LNCaP clone FGC (cell line): Measurements from ENCODE around the gene PPP1R2B.

Experiments used
- DNase-seq: peaks from one replicate; pipeline ENCODE4 v3.0.0-alpha.2; 2011; ENCODE audit warnings: low read depth
- H3K4me3 ChIP-seq: 2 replicates; pipeline ENCODE4 v1.5.1; 2011; ENCODE audit warnings: mild to moderate bottlenecking, low read depth, low read length, control low read depth
- CTCF ChIP-seq: IDR thresholded peaks from 2 replicates; pipeline ENCODE4 v1.5.1; 2012; ENCODE audit warnings: mild to moderate bottlenecking; ENCODE audit not compliant: control insufficient read depth, insufficient read depth; ENCODE audit errors: extremely low read depth

Gene PPP1R2B

DNA sequence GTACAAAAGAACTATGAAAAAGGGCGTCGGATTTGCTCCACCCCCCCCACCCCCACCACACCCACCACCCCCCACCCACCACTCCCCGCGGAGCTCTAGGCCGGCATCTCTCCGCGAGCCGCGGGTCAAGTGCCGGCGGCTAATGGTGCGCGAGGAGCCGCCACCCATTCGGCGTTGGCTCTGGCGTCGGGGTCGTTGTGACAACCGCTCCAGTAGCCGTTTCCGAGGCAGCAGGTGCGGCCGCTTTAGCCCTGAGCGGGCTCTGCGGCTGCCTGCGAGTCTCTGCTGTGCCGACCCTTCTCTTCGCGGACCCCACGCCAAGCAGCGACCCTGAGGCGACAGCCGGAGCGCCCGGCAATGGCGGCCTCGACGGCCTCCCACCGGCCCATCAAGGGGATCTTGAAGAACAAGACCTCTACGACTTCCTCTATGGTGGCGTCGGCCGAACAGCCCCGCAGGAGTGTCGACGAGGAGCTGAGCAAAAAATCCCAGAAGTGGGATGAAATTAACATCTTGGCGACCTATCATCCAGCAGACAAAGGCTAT, at the start of gene PPP1R2B:
Gene PPP1R2B (plus strand): TSS at position 90 of the 546 bp plus-strand sequence. CDS start 268 bp downstream, at position 358.
- no peak within 1 kb of the TSS for H3K4me3 ChIP-seq
- TF ChIP-seq CTCF, result no peak
- DNase-seq, result no peak

GRCh38 chr5:156800929-156801328, 49.2 kb upstream of the PPP1R2B start:
- no peak for DNase-seq
- TF ChIP-seq CTCF, result no peak
- no peak overlapping the region for H3K4me3 ChIP-seq

- DNase-seq, result no peak
- H3K4me3 ChIP-seq, result no peak overlapping the region
Observed at GRCh38 chr5:156802501-156802900, 47.6 kb upstream of the PPP1R2B start.

GRCh38 chr5:156803404-156803803, 46.7 kb upstream of the PPP1R2B start:
- TF ChIP-seq CTCF, result no peak
- DNase-seq, result no peak
- H3K4me3 ChIP-seq, result no peak overlapping the region

More at GRCh38 chr5:156802501-156802900, 47.6 kb upstream of the PPP1R2B start:
- TF ChIP-seq CTCF, result no peak

DNA sequence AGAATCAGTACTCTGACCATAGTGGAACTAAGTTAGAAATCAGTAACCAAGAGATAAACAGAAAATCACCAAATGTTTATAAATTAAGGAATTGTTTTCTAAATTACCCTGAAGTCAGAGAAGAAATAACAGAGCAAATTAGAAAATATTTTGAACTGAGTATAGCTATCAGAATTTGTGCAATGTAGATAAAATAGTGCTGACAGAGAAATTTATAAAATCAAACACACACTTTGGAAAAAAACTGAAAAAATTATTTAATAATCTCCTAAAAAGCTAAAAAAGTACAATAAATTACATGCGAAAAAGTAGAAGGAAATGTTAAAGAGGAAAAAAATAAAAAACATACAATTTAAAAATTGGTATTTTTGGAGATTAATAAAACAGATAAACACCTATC, 37.1 kb upstream of the PPP1R2B start:
- no peak overlapping the region for H3K4me3 ChIP-seq
- no peak for DNase-seq
- no peak for TF ChIP-seq CTCF

DNA sequence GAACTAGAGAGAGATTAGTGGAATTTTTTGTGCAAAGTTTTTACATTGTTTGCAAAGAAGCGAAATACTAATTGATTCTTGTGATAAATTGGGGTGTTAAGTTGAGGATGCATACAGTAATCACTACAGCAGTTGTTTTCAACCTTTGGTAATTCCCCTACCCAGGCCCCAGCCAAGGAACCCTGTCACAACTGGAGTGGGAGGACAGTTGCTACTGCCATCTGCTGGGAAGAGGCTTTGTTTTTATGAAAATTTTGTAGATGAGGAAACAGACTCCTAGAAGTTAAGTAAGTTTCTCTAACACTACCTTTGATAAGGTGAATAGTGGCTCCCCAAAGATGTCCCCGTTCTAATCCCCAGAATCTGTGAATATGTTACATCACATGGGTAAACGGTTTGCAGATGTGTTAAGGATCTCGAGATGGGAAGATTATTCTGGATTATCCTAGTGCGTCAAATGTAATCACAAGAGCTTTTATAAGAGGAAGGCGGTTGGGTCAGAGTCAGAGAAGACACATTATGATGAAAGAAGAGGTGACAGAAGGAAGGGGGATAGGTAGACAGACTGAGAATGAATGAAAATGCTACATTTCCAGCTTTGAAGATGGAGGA, 34.0 kb upstream of the PPP1R2B start:
- TF ChIP-seq CTCF, result peak; percentile 64
- no peak for DNase-seq
- H3K4me3 ChIP-seq, result no peak overlapping the region

GRCh38 chr5:156819537-156819936, 30.6 kb upstream of the PPP1R2B start:
- no peak for DNase-seq
- TF ChIP-seq CTCF, result no peak
- H3K4me3 ChIP-seq, result no peak overlapping the region
